NCI-H748 (cell line): ENCODE data around the gene CCNJL.
"Not testable (repeated sequence)": the region's sequence is repeated elsewhere in the genome, so short reads cannot be mapped to it uniquely, and the experiment has no call there.

Experiments
- DNase-seq: peaks from one replicate; lab custom pipeline; 2025; ENCODE audit not compliant: unreplicated experiment; lab: John Stamatoyannopoulos, UW

Gene CCNJL

GRCh38 chr5:160262151-160263074 lies 50.0 kb downstream of the CCNJL start:
- DNase-seq: no peak

DNA sequence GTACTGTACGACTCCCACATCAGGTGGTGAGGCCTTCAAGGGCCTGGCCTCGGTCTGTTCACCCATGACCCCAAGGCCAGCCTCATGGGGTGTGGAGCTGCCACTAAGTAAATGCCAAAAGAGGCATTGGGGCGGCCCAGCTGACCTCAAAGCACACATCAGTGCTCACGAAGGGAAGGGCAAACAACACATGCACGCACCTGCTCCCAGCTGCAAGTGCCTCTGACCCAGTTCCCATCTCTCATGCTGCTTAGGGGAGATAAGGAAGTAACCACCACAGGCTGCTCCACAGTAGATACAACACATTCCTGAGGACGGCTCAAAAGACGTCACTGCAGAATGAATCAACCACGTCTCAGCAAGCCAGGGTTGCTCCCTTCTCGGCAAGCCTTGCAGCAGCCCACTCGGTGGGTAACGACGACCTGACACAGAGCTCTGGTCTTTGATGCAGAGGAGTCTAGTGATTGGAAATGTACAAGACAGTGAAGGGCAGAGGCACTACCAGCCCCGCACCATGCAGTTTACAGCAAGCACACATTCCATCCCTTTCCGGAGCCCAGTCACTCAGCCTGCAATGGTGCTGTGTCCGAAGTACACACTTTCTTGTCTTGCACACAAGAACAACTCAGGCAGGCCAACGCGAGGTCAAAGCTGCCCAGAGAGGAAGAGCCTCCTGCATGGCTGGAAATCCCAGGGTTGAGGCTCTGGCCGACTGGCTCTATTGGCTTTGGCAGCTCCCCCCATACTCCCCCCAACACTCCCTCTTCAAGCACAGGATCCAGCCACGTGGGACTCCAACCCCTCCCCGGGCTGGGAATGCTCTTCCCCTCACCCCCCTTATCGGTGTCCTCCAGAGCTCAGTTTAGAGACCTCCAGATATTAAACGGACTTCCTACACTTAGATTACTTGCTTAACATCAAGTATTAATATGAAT lies 51.2 kb downstream of the CCNJL start:
- no peak for DNase-seq

DNA sequence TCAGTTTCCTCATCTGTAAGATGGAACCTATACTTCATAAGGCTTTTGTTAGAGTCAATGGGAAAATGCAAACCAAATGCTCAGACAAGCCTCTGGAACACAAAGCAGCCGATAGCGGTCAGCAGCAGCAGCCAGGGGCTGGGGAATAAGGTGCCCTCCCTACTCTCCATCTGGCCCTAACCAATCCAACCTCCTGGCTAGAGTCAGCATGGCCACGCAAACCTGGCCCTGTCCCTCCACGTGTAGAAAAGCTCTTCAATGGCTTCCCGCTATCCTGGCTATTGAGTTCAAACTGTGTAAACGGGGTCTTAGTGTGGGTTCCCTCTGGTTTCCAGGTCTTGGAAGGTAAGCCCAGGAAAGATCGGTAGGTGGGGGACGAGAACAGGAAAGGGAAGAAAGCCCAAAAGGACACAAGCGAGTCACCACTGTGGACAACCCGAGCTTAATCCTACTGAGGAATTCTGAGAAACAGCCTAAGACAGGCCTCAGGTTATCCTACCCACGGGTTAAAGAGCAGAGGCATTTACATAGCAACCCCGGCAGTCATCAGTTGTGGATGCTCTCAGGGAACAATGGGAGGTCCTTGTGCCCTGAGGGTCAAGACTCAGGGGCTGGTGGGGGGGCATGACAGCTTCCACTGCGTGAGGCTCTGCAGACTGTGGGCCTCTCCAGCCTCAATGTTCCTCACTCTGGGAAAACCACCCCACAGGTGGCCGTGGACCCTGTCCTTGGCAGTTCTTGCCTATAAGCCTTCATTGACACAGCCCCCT lies 52.2 kb downstream of the CCNJL start:
- no peak for DNase-seq

DNA sequence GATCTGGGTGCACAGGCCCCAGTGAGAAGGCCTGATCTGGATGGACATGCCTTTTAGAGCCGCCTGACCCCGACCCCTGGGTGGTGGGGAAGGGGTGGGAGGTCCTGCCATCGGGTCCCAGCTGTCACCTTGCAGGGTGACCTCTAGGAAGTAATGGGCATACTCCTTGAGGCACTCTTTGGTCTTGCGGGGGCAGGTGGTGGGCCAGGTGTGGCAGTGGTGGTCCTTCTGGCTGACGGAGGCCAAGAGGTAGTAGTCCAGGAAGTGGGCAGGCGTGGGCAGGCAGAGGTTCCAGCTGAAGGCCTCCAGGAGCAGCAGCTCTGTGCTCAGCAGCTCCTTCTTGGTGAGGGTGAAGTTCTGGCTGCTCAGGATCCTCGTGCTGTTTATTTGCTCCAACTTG lies 53.0 kb downstream of the CCNJL start:
- no peak for DNase-seq

DNA sequence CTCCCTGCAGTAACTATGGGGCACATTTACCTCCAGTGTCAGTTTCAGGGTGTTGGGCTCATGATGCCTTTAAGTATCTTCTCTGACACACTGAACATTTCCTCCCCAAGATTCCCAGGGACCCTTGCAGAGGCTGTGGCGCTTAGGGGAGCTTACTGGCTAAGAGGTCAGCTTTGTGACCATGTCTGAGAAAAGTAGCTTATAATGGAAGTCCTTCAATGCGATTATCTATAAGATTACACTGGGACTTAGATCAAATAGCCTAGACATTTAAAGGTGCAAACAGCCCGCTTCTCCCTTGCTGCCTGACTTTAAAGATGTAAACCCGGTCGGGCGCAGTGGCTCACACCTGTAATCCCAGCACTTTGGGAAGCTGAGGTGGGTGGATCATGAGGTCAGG lies 57.7 kb downstream of the CCNJL start:
- DNase-seq: no peak

DNA sequence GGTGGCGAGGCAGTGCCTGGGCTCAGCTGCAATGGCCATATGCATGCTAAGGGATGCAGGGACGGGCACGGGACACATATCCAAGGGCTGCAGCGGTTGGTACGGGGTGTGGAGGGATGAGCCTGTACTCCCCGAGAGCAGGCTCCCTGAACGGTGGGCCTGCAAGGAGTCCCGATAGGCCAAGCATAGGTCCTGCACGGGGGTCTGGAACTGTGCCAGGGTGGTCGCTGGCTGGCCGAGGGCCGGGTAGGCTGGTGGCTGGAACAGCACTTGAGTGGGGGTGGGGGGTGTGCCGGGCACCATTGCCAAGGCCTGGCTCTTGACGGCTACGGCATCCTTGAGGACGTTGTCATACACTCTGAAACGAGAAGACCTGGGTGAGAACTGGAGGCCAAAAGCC lies 58.9 kb downstream of the CCNJL start:
- DNase-seq: no peak

GRCh38 chr5:160252916-160253315 lies 59.4 kb downstream of the CCNJL start:
- DNase-seq: no peak

DNA sequence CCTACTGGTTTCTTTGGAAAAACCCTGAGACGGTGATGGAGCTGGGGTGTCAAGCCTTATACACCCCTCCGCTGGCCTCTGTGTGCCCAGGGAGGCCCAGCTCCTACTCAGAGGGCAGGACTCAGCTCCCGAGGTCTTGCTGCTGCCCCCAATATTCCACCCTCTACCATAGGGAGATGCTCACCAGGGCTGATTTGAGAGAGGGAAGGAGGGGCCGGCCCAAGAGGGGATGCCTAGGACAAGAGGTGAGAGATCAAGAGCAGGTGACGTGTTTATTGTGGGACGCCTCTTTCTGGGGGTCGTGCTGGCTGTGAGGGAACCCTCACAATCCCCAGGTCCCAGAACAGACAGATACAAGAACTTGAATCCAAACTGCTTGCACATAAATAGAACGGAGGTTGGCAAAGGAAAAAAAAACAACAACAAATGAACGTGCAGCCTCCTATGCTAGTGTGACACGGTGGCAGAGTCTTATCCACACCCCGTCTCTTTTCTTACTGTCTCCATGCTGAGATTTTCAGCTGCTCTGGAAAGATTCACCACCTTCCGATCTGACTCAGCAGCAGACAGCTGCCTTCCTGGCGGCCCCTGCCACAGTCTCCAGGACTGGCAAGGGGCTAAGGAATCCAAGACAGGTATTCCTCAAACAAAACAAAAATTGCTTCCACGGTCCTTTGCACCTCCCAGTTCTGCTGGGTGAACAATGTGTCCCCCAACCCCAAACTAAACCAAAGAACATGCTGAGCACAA lies 60.8 kb downstream of the CCNJL start:
- DNase-seq: no peak

- no peak for DNase-seq
Measured at GRCh38 chr5:160250826-160251225, 61.5 kb downstream of the CCNJL start.

GRCh38 chr5:160250226-160250625 lies 62.1 kb downstream of the CCNJL start:
- no peak for DNase-seq

DNA sequence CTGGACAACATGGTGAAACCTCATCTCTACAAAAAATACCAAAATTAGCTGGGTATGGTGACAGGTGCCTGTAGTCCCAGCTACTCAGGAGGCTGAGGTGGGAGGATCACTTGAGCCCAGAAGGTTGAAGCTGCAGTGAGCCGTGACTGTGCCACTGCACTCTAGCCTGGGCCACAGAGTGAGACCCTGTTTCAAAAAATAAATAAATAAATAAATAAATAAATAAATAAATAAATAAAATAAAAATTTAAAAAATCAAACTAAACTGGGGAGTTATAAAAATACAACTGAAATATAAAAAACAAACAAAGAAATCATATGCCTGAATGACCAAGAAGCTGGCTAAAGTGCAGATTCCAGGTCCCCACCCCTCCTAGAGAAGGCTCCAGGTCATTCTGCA lies 62.8 kb downstream of the CCNJL start:
- DNase-seq: not testable (repeated sequence)

GRCh38 chr5:160245506-160246086 lies 66.8 kb downstream of the CCNJL start:
- DNase-seq: no peak

- DNase-seq: no peak
Measured at GRCh38 chr5:160242145-160242544, 70.2 kb downstream of the CCNJL start.

GRCh38 chr5:160240350-160240749 lies 72.0 kb downstream of the CCNJL start:
- peak; percentile 30 for DNase-seq

DNA sequence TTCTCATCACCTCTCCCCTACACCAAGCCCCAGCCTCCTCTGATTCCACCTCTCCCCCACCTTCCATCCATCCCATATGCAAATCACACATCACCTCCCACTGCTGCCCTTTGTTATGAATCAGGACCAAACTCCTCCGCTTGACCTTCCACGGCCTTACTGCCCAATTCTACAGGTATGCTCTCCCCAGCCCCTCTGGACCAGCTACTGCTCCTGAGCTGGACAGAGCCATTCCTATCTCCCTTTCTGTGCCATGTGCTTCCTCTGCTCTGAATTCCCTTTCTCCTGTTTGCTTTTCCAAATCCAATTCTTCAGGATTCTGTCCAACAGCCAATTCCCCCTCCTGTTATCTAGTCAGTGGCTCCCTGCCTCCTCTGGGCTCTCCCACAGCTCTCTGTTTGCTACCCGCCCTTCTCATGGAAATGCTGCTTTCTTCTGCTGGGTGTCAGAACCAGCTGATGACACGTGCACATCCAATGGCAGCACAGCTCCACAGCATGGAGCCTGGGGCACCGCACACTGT lies 74.7 kb downstream of the CCNJL start:
- DNase-seq: no peak

GRCh38 chr5:160235731-160236130 lies 76.6 kb downstream of the CCNJL start:
- DNase-seq: no peak

GRCh38 chr5:160233215-160233614 lies 79.1 kb downstream of the CCNJL start:
- DNase-seq: no peak

DNA sequence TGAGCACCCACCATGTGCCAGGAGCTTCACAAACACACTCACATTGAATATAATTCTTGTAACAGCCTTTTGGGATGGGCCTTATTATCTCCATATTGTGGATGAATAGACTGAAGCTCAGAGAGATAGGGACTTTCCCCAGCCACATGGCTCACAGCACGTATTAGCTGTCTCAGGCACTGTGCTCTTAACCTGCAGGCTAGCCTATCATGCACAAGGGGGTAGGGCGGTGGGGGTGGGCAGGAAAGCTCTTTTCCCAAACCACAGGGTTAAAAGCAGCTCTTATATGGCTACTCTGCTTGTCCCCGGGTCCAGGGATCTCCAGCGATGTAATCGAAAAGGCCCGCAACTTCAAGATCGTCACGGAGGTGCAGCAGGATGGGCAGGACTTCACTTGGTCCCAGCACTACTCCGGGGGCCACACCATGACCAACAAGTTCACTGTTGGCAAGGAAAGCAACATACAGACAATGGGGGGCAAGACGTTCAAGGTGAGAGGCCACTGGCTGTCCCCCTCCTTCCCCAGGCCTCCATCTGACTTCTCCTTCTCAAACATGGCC lies 80.5 kb downstream of the CCNJL start:
- no peak for DNase-seq
